ENCODE results near the gene SPSB4. TPM values are rescaled to one million over a fixed set of nuclear protein-coding genes. Genes with fewer than 3 reads are reported as not detected.

Gene SPSB4
- total and polyA plus RNA-seq, 10 of the 15 experiments (the other 5 are each of a cell fraction or from before 2014, with no cell fraction given), result not detected

DNA sequence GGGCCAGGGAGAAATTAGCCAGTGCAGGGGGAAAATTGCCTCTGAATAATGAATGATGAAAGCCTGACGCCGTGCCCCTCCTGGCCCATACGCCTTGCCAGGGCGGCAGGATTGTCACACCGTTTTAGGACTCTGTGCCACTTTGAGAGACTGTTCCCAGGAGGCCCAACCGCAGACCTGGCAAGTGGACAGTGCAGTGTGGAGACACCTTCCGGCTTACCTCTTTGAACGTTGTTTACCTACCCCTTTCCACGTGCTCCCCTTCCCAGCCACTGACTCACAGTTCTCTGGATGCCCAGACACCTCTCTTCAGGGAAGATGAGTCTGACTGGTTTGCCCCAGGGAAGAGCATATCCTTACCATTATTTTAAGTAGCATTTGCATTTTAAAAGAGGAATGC lies 96.5 kb downstream of the SPSB4 start:
- no peak for TF ChIP-seq BACH1 (IDR thresholded peaks at IDR 0.05; ENCODE audit: borderline replicate concordance)
- TF ChIP-seq, protein P1, sequence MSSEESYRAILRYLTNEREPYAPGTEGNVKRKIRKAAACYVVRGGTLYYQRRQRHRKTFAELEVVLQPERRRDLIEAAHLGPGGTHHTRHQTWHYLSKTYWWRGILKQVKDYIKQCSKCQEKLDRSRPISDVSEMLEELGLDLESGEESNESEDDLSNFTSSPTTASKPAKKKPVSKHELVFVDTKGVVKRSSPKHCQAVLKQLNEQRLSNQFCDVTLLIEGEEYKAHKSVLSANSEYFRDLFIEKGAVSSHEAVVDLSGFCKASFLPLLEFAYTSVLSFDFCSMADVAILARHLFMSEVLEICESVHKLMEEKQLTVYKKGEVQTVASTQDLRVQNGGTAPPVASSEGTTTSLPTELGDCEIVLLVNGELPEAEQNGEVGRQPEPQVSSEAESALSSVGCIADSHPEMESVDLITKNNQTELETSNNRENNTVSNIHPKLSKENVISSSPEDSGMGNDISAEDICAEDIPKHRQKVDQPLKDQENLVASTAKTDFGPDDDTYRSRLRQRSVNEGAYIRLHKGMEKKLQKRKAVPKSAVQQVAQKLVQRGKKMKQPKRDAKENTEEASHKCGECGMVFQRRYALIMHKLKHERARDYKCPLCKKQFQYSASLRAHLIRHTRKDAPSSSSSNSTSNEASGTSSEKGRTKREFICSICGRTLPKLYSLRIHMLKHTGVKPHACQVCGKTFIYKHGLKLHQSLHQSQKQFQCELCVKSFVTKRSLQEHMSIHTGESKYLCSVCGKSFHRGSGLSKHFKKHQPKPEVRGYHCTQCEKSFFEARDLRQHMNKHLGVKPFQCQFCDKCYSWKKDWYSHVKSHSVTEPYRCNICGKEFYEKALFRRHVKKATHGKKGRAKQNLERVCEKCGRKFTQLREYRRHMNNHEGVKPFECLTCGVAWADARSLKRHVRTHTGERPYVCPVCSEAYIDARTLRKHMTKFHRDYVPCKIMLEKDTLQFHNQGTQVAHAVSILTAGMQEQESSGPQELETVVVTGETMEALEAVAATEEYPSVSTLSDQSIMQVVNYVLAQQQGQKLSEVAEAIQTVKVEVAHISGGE (CRISPR knock-in tag; IDR thresholded peaks at IDR 0.05), result no peak
- no peak for TF ChIP-seq ETV6 (conservative IDR thresholded peaks at IDR 0.05 in 1 of 2, IDR thresholded peaks at IDR 0.05 in 1 of 2; ENCODE audit: borderline replicate concordance in 1 of 2, low read depth in 1 of 2)
- TF ChIP-seq WRNIP1 (IDR thresholded peaks at IDR 0.05; ENCODE audit: borderline replicate concordance, low read depth, low read length), result no peak
- no peak for TF ChIP-seq SRF (IDR thresholded peaks at IDR 0.05; ENCODE audit: low read depth in 2 of 2, low read length in 2 of 2)
- Histone ChIP-seq H3K79me2 (ENCODE audit: control insufficient read depth, insufficient read depth, low read length) (no peaks in the 10 kb centered on the region), H3K9ac (ENCODE audit: control insufficient read depth, insufficient read depth, low read length) (no peak overlapping the region), H3K9me3 (replicated peaks; ENCODE audit: control insufficient read depth, insufficient read depth, low read length) (no peaks in the 10 kb centered on the region; the same call in 2 of the 3 replicates), H3K4me3 (no peak overlapping the region), H3K4me2 (ENCODE audit: control insufficient read depth, insufficient read depth) (no peak overlapping the region), H3K27ac (ENCODE audit: control insufficient read depth, insufficient read depth) (no peak overlapping the region), H3K4me1 (ENCODE audit: control insufficient read depth, insufficient read depth, low read length) (no peaks in the 10 kb centered on the region), H4K20me1 (ENCODE audit: control insufficient read depth, insufficient read depth) (no peaks in the 10 kb centered on the region), H3K27me3 (replicated peaks in 1 of 2; ENCODE audit: control insufficient read depth in 2 of 2, insufficient read depth in 2 of 2, low read length in 1 of 2) (no peaks in the 10 kb centered on the region; a peak in 1 of 4 replicates), H3K36me3 (ENCODE audit: control insufficient read depth in 2 of 2, insufficient read depth in 2 of 2, low read length in 1 of 2) (no peaks in the 10 kb centered on the region), H2AFZ (ENCODE audit: control insufficient read depth, low read depth, low read length) (no peak overlapping the region)
- ChIA-PET CTCF (no interaction called here), POLR2A (no interaction called here), RAD21 (ENCODE audit: unreplicated experiment) (no interaction called here), SMC1A (ENCODE audit: uncharacterized antibody, unreplicated experiment) (no interaction called here)
- DNase-seq (ENCODE audit: low read depth, low spot score) (no peak), FAIRE-seq (no peak), ATAC-seq (no peak)
- WGBS (ENCODE audit: insufficient coverage, insufficient replicate concordance, low lambda C conversion rate, missing lambda C conversion rate), result 33% methylated on average over 9 of the region's 9 CpGs
- intact Hi-C loops (cut with micrococcal nuclease; ENCODE audit: unreplicated experiment) (no loop called here), in situ Hi-C loops (cut with MboI) (no loop called here)
- BruUV-seq (replicated peaks), result no TSS peak

Measured in GM12878 (cell line).